Neural progenitor cell (in vitro differentiated cells): ENCODE measurements around the gene COG5.

Experiments used
- EZH2phosphoT487 ChIP-seq: fragments of 200-600 bp; sonication (generic); IDR thresholded peaks from 2 replicates; pipeline ENCODE4 v1.6.1; 2017; ENCODE audit warnings: antibody characterized with exemption
- TF ChIP-seq, protein P1 (sequence below): fragments of 200-600 bp; sonication (generic); IDR thresholded peaks from 2 replicates; pipeline ENCODE4 v1.5.1; 2017; ENCODE audit warnings: antibody characterized with exemption, mild to moderate bottlenecking

DNA sequence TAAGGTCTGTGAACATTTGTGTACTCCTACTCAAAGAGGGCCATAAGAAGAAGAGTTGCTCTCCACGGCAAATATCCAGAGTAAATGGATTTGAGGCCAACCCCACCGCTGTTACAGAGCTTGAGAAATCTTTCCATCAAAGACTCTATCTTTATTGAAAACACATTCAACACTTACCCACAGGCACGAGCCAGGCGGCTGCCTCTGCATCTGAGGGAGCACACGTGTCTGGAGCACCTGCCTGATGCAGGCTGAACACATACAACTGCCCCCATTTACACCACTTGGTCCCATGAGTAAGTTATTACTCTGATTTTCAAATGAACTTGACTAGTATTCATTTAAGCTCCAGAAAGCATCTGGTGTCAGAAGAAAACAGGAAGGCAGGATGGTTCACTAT lies 356.3 kb downstream of the COG5 start:
- TF ChIP-seq, protein P1, sequence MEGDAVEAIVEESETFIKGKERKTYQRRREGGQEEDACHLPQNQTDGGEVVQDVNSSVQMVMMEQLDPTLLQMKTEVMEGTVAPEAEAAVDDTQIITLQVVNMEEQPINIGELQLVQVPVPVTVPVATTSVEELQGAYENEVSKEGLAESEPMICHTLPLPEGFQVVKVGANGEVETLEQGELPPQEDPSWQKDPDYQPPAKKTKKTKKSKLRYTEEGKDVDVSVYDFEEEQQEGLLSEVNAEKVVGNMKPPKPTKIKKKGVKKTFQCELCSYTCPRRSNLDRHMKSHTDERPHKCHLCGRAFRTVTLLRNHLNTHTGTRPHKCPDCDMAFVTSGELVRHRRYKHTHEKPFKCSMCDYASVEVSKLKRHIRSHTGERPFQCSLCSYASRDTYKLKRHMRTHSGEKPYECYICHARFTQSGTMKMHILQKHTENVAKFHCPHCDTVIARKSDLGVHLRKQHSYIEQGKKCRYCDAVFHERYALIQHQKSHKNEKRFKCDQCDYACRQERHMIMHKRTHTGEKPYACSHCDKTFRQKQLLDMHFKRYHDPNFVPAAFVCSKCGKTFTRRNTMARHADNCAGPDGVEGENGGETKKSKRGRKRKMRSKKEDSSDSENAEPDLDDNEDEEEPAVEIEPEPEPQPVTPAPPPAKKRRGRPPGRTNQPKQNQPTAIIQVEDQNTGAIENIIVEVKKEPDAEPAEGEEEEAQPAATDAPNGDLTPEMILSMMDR: no peak
- no peak for TF ChIP-seq EZH2phosphoT487
